IMR-90 (cell line): ENCODE data around the gene RHO. TPM values are rescaled to one million over a fixed set of nuclear protein-coding genes. Genes with fewer than 3 reads are reported as not detected.

ENCODE experiments used
- ATAC-seq: fragments of 200-7000 bp; cut with Tn5 transposase; 2 replicates; pipeline ENCODE4 v1.9.1; 2020; ENCODE audit warnings: low read depth, mild to moderate bottlenecking, moderate library complexity
- BruUV-seq: library from RNA; stranded (reverse); fragments of 400-500 nt; replicated peaks from 2 replicates; lab custom pipeline; 2021; lab: Mats Ljungman, UMichigan
- CTCF ChIA-PET: fragments of 300-600 bp; formaldehyde crosslinking; extraction: SDS; loops from one replicate; lab custom pipeline; 2021; ENCODE audit warnings: antibody characterized with exemption; lab: Yijun Ruan, JAX
- POLR2A ChIA-PET: fragments of 300-600 bp; sonication (Branson Sonifier 250); formaldehyde crosslinking; loops from one replicate; lab custom pipeline; 2022; ENCODE audit warnings: antibody characterized with exemption; ENCODE audit not compliant: unreplicated experiment; lab: Charles Lee
- DNase-seq: peaks from one replicate; pipeline ENCODE4 v3.0.0; 2013
- H2AFZ ChIP-seq: replicated peaks from 2 replicates; pipeline ENCODE3; 2013; ENCODE audit warnings: low read length, mild to moderate bottlenecking; ENCODE audit not compliant: poor library complexity
- H2AK5ac ChIP-seq: 2 replicates; pipeline ENCODE4 v1.6.1; 2013; ENCODE audit warnings: low read depth, low read length, inconsistent platforms
- H2AK9ac ChIP-seq: replicated peaks from 2 replicates; pipeline ENCODE3; 2013; ENCODE audit warnings: mild to moderate bottlenecking, low read depth, low read length, moderate library complexity; ENCODE audit not compliant: poor library complexity
- H2BK120ac ChIP-seq: 2 replicates; pipeline ENCODE4 v1.6.1; 2013; ENCODE audit warnings: low read depth, low read length, inconsistent platforms
- H2BK15ac ChIP-seq: 3 replicates; pipeline ENCODE4 v1.6.1; 2013; ENCODE audit warnings: low read depth, low read length, inconsistent platforms
- H2BK20ac ChIP-seq: 2 replicates; pipeline ENCODE4 v1.6.1; 2013; ENCODE audit warnings: low read depth, mild to moderate bottlenecking, inconsistent platforms, low read length, moderate library complexity
- H2BK5ac ChIP-seq: 2 replicates; pipeline ENCODE4 v1.6.1; 2013; ENCODE audit warnings: mild to moderate bottlenecking, low read depth, low read length, inconsistent platforms; ENCODE audit not compliant: poor library complexity, severe bottlenecking
- H3K14ac ChIP-seq: replicated peaks from 2 replicates; pipeline ENCODE4 v1.6.1; 2013; ENCODE audit warnings: low read depth, low read length, inconsistent platforms
- H3K18ac ChIP-seq: 2 replicates; pipeline ENCODE4 v1.6.1; 2013; ENCODE audit warnings: low read depth, low read length, control low read depth
- H3K23ac ChIP-seq: 2 replicates; pipeline ENCODE4 v1.6.1; 2013; ENCODE audit warnings: low read depth, low read length, inconsistent platforms
- H3K27ac ChIP-seq: 2 replicates; pipeline ENCODE4 v1.5.1; 2013; ENCODE audit warnings: mild to moderate bottlenecking, control low read depth, low read length; ENCODE audit not compliant: insufficient read depth
- H3K27me3 ChIP-seq: 2 replicates; pipeline ENCODE4 v1.6.1; 2013; ENCODE audit warnings: low read length; ENCODE audit not compliant: control insufficient read depth, insufficient read depth
- H3K36me3 ChIP-seq: 2 replicates; pipeline ENCODE4 v1.6.1; 2013; ENCODE audit warnings: low read length, mixed read lengths; ENCODE audit not compliant: control insufficient read depth, insufficient read depth
- H3K4ac ChIP-seq: 2 replicates; pipeline ENCODE4 v1.6.1; 2013; ENCODE audit warnings: low read depth, low read length, inconsistent platforms
- H3K4me1 ChIP-seq: 2 replicates; pipeline ENCODE4 v1.6.1; 2013; ENCODE audit warnings: low read length, mixed read lengths; ENCODE audit not compliant: control insufficient read depth, insufficient read depth
- H3K4me2 ChIP-seq: 2 replicates; pipeline ENCODE4 v1.6.1; 2013; ENCODE audit warnings: low read depth, mild to moderate bottlenecking, control low read depth, low read length, moderate library complexity
- H3K4me3 ChIP-seq: 2 replicates; pipeline ENCODE4 v1.5.1; 2013; ENCODE audit warnings: low read depth, mild to moderate bottlenecking, control low read depth, low read length, moderate library complexity; ENCODE audit not compliant: insufficient read depth
- H3K56ac ChIP-seq: 2 replicates; pipeline ENCODE4 v1.6.1; 2013; ENCODE audit warnings: low read length, inconsistent platforms; ENCODE audit not compliant: insufficient read depth; ENCODE audit errors: extremely low read depth
- H3K79me1 ChIP-seq, 2 experiments: 2 replicates each; pipeline ENCODE4 v1.6.1; 2013; ENCODE audit warnings: low read length in 2 of 2, inconsistent platforms in 1 of 2, low read depth in 1 of 2
- H3K9ac ChIP-seq: 2 replicates; pipeline ENCODE4 v1.6.1; 2013; ENCODE audit warnings: low read depth, low read length, control low read depth
- H3K9me1 ChIP-seq: 2 replicates; pipeline ENCODE4 v1.6.1; 2013; ENCODE audit warnings: low read length, inconsistent platforms; ENCODE audit not compliant: insufficient read depth
- H3K9me3 ChIP-seq: 2 replicates; pipeline ENCODE4 v1.6.1; 2013; ENCODE audit warnings: low read length; ENCODE audit not compliant: control insufficient read depth, insufficient read depth
- H4K20me1 ChIP-seq: 2 replicates; pipeline ENCODE4 v1.6.1; 2013; ENCODE audit warnings: low read length, inconsistent platforms; ENCODE audit not compliant: insufficient read depth
- H4K5ac ChIP-seq: 2 replicates; pipeline ENCODE4 v1.6.1; 2013; ENCODE audit warnings: mild to moderate bottlenecking, low read depth, low read length, control low read depth
- H4K8ac ChIP-seq, 2 experiments: 2 replicates each; pipeline ENCODE4 v1.6.1; 2013; ENCODE audit warnings: low read depth in 2 of 2, low read length in 2 of 2, control low read depth in 1 of 2, inconsistent platforms in 1 of 2
- H4K91ac ChIP-seq: 2 replicates; pipeline ENCODE4 v1.6.1; 2013; ENCODE audit warnings: low read depth, low read length, inconsistent platforms; ENCODE audit not compliant: insufficient read depth
- MXI1 ChIP-seq: IDR thresholded peaks from 2 replicates; pipeline ENCODE4 v1.6.1; 2012; ENCODE audit warnings: low read depth, mild to moderate bottlenecking, low read length, moderate library complexity, borderline replicate concordance
- RAD21 ChIP-seq: IDR thresholded peaks from 2 replicates; pipeline ENCODE4 v1.6.1; 2012; ENCODE audit warnings: low read length, improper control_type of control experiment
- RCOR1 ChIP-seq: IDR thresholded peaks from 2 replicates; pipeline ENCODE4 v1.6.1; 2012; ENCODE audit warnings: mild to moderate bottlenecking, low read length, improper control_type of control experiment; ENCODE audit not compliant: insufficient replicate concordance
- WGBS, 2 experiments: methylation state at CpG; one replicate each; pipeline versions ENCODE4 v1.1.5 to v1.1.7; 2013; ENCODE audit warnings: missing lambda C conversion rate in 2 of 2; ENCODE audit not compliant: insufficient read length in 1 of 2; ENCODE audit errors: extremely low coverage in 2 of 2; 5-methylcytosine and 5-hydroxymethylcytosine counted together
- dilution Hi-C: fragments of 300-500 bp; cut with HindIII; formaldehyde crosslinking; loops from one replicate; pipeline ENCODE4 v1.14.3; 2018; ENCODE audit warnings: low sequenced_read_pairs; ENCODE audit not compliant: unreplicated experiment
- in situ Hi-C: fragments of 300-500 bp; cut with MboI; formaldehyde crosslinking; loops from 3 replicates; pipeline ENCODE4 v1.14.3; 2019; ENCODE audit warnings: low sequenced_read_pairs, inconsistent platforms, mixed read lengths
- intact Hi-C: fragments of 100-400 bp; cut with micrococcal nuclease; formaldehyde crosslinking; loops from 2 replicates; pipeline ENCODE4 v1.10.0; 2022
- polyA plus RNA-seq, 3 experiments: library from polyadenylated mRNA; depleted of rRNA; stranded (reverse); fragments of >200 nt; gene quantifications; 2 replicates each; pipeline ENCODE4 v1.2.3, GENCODE V29; 2012; ENCODE audit warnings: low replicate concordance in 1 of 3
- total RNA-seq: library from RNA; depleted of rRNA; stranded (reverse); fragments of >200 nt; gene quantifications from 2 replicates; pipeline ENCODE4 v1.2.3, GENCODE V29; 2012
- TF ChIP-seq, protein P1 (sequence below): fragments of 150-350 bp; IDR thresholded peaks from 2 replicates; pipeline ENCODE4 v1.6.1; 2017; ENCODE audit warnings: mild to moderate bottlenecking, antibody characterized with exemption, low read length, low read depth

RHO gene
- total and polyA plus RNA-seq, 2 of the 4 experiments (the other 2 are of a cell fraction), result not detected

DNA sequence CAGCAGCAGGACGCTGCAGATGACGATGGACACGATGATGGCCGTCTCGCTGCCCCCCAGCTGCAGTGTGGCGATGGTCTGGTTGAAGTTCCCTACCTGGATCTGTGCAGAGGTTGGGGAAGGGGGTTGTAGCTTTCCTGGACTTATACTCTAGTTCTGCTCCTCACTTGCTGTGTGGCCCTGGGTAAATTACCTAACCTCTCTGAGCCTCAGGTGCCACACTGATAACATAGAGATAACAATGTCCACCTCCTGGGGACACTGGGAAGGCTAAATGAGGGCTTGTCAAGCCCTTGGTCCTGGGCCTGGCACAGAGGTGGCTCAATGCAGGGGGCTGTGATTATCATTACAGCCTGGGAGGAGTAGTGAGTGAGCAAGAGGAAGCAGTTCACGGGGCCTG is 41.4 kb downstream of the RHO start:
- no peaks in the 10 kb centered on the region; the same call in 1 of the 2 replicates for H3K4me1 ChIP-seq
- no peak overlapping the region for H3K9ac ChIP-seq
- no TSS peak for BruUV-seq
- no peaks in the 10 kb centered on the region for H3K9me1 ChIP-seq
- in situ Hi-C loops (no loop called here), intact Hi-C loops (no loop called here), dilution Hi-C loops (no loop called here)
- H3K36me3 ChIP-seq, result peaks cover 41% of the 10 kb centered on the region
- H2AK9ac ChIP-seq, result no peak overlapping the region
- no peak overlapping the region for H3K18ac ChIP-seq
- H2AK5ac ChIP-seq, result no peak overlapping the region
- no peaks in the 10 kb centered on the region for H3K27me3 ChIP-seq
- ChIA-PET POLR2A (no interaction called here), CTCF (no interaction called here)
- no peak overlapping the region for H2BK120ac ChIP-seq
- no peaks in the 10 kb centered on the region; a peak in 1 of 4 replicates for H3K79me1 ChIP-seq
- H4K8ac ChIP-seq, result no peak overlapping the region
- 100% methylated on average over 3 of the region's 7 CpGs; no CpG with 5 or more reads in 1 of the 2 experiments for WGBS, 2 experiments
- no peak overlapping the region for H4K91ac ChIP-seq
- no peak overlapping the region for H3K4me3 ChIP-seq
- no peak overlapping the region for H2BK15ac ChIP-seq
- TF ChIP-seq MXI1 (no peak), RAD21 (no peak), RCOR1 (no peak)
- TF ChIP-seq, protein P1, sequence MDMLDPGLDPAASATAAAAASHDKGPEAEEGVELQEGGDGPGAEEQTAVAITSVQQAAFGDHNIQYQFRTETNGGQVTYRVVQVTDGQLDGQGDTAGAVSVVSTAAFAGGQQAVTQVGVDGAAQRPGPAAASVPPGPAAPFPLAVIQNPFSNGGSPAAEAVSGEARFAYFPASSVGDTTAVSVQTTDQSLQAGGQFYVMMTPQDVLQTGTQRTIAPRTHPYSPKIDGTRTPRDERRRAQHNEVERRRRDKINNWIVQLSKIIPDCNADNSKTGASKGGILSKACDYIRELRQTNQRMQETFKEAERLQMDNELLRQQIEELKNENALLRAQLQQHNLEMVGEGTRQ, result no peak
- H3K9me3 ChIP-seq, result no peaks in the 10 kb centered on the region
- no peak for DNase-seq
- no peak overlapping the region for H2BK5ac ChIP-seq
- no peak overlapping the region for H3K27ac ChIP-seq
- H2AFZ ChIP-seq, result peak overlapping the region; percentile 10
- no peak overlapping the region for H3K4me2 ChIP-seq
- ATAC-seq, result no peak
- no peak overlapping the region for H4K5ac ChIP-seq
- H3K56ac ChIP-seq, result no peak overlapping the region
- H4K20me1 ChIP-seq, result no peaks in the 10 kb centered on the region
- H3K14ac ChIP-seq, result no peak overlapping the region
- no peak overlapping the region for H3K4ac ChIP-seq
- no peak overlapping the region for H2BK20ac ChIP-seq
- H3K23ac ChIP-seq, result no peak overlapping the region
